Prostate gland (tissue), 2 donors: Measurements from ENCODE around the gene IQSEC3. TPM values are rescaled to one million over a fixed set of nuclear protein-coding genes. Genes with fewer than 3 reads are reported as not detected.

Source experiments
- DNase-seq: peaks from one replicate; pipeline ENCODE4 v3.0.0-alpha.2; 2019; ENCODE audit warnings: low spot score
- H3K27ac ChIP-seq, 2 donors: fragments of 200-600 bp; sonication (generic); 2 replicates each; pipeline ENCODE4 v1.5.1; 2017 to 2019
- H3K27me3 ChIP-seq: fragments of 200-600 bp; sonication (generic); replicated peaks from 2 replicates; pipeline ENCODE4 v1.5.1; 2019; ENCODE audit not compliant: insufficient read depth
- H3K36me3 ChIP-seq, 2 donors: fragments of 200-600 bp; sonication (generic); 1 replicate in 1 of 2; 2 replicates in 1 of 2; pipeline versions ENCODE4 v1.5.1 to v1.8.1; 2017 to 2019
- H3K4me1 ChIP-seq: fragments of 200-600 bp; sonication (generic); replicated peaks from 2 replicates; pipeline ENCODE4 v1.5.1; 2019
- H3K4me3 ChIP-seq, 2 donors: fragments of 200-600 bp; sonication (generic); 2 replicates each; pipeline ENCODE4 v1.5.1; 2017 to 2019
- H3K9me3 ChIP-seq: fragments of 200-600 bp; sonication (generic); 2 replicates; pipeline ENCODE4 v1.5.1; 2017
- POLR2A ChIP-seq: fragments of 450-650 bp; IDR thresholded peaks from one replicate; pipeline ENCODE4 v1.6.1; 2016; ENCODE audit warnings: antibody characterized with exemption, mild to moderate bottlenecking
- POLR2AphosphoS5 ChIP-seq: sonication (generic); formaldehyde crosslinking; IDR thresholded peaks from one replicate; pipeline ENCODE4 v1.6.1; 2017; ENCODE audit warnings: antibody characterized with exemption
- WGBS: methylation state at CpG from one replicate; pipeline ENCODE4 v1.1.5; 2018; 5-methylcytosine and 5-hydroxymethylcytosine counted together
- intact Hi-C: fragments of 100-400 bp; cut with DNase I; formaldehyde crosslinking; loops from one replicate; pipeline ENCODE4 v1.14.2; 2022
- total RNA-seq, 2 donors: library from RNA; depleted of rRNA; stranded (reverse); fragments of >200 nt; gene quantifications; one replicate each; pipeline ENCODE4 v1.1.0, GENCODE V29; 2016
- TF ChIP-seq, protein P1 (sequence below), 4 experiments: fragments of 200-600 bp in 2 of 4; fragments of 450-650 bp in 2 of 4; sonication (generic) in 2 of 4; IDR thresholded peaks; 1 replicate in 3 of 4; 2 replicates in 1 of 4; pipeline ENCODE4 v1.5.1; 2016 to 2019; ENCODE audit warnings: antibody characterized with exemption in 4 of 4, mild to moderate bottlenecking in 2 of 4, moderate library complexity in 2 of 4

IQSEC3 gene
- total RNA-seq, 2 donors from 2014 or later = 0.14 to 2.6 TPM

GRCh38 chr12:82740-83139 is 16.2 kb downstream of the IQSEC3 start:
- WGBS = 71% methylated on average over 7 of the region's 7 CpGs
- Histone ChIP-seq H3K4me3 (no peak overlapping the region), H3K4me1 (no peaks in the 10 kb centered on the region), H3K36me3 (no peaks in the 10 kb centered on the region), H3K27me3 (peaks cover 2% of the 10 kb centered on the region), H3K27ac (no peak overlapping the region), H3K9me3 (no peaks in the 10 kb centered on the region)
- DNase-seq = no peak
- TF ChIP-seq POLR2AphosphoS5 = no peak
- TF ChIP-seq POLR2A = no peak
- TF ChIP-seq, protein P1, sequence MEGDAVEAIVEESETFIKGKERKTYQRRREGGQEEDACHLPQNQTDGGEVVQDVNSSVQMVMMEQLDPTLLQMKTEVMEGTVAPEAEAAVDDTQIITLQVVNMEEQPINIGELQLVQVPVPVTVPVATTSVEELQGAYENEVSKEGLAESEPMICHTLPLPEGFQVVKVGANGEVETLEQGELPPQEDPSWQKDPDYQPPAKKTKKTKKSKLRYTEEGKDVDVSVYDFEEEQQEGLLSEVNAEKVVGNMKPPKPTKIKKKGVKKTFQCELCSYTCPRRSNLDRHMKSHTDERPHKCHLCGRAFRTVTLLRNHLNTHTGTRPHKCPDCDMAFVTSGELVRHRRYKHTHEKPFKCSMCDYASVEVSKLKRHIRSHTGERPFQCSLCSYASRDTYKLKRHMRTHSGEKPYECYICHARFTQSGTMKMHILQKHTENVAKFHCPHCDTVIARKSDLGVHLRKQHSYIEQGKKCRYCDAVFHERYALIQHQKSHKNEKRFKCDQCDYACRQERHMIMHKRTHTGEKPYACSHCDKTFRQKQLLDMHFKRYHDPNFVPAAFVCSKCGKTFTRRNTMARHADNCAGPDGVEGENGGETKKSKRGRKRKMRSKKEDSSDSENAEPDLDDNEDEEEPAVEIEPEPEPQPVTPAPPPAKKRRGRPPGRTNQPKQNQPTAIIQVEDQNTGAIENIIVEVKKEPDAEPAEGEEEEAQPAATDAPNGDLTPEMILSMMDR (IDR thresholded peaks at IDR 0.05) = no peak
- intact Hi-C loops = no loop called here

GRCh38 chr12:84056-84455 is 17.5 kb downstream of the IQSEC3 start:
- Histone ChIP-seq H3K4me3 (no peak overlapping the region), H3K27ac (no peak overlapping the region), H3K27me3 (peaks cover 2% of the 10 kb centered on the region), H3K36me3 (no peaks in the 10 kb centered on the region), H3K4me1 (no peaks in the 10 kb centered on the region), H3K9me3 (no peaks in the 10 kb centered on the region)
- 35% methylated on average over 5 of the region's 6 CpGs for WGBS
- intact Hi-C loops = no loop called here
- peak; percentile 75 for DNase-seq
- TF ChIP-seq POLR2A (no peak), POLR2AphosphoS5 (no peak)
- TF ChIP-seq, protein P1 (IDR thresholded peaks at IDR 0.05) = no peak

GRCh38 chr12:85191-85666 is 18.7 kb downstream of the IQSEC3 start:
- intact Hi-C loops = no loop called here
- H3K27ac ChIP-seq = no peak overlapping the region
- H3K4me3 ChIP-seq = no peak overlapping the region
- peak; percentile 81 for DNase-seq
- H3K36me3 ChIP-seq = no peaks in the 10 kb centered on the region
- H3K4me1 ChIP-seq = no peaks in the 10 kb centered on the region
- TF ChIP-seq POLR2AphosphoS5 (peak; percentile 17), POLR2A (no peak)
- TF ChIP-seq, protein P1 (IDR thresholded peaks at IDR 0.05) = no peak
- WGBS = 43% methylated on average over 9 of the region's 9 CpGs
- H3K27me3 ChIP-seq = peaks cover 2% of the 10 kb centered on the region
- no peaks in the 10 kb centered on the region for H3K9me3 ChIP-seq

- Histone ChIP-seq H3K4me3 (no peak overlapping the region), H3K27me3 (no peaks in the 10 kb centered on the region), H3K36me3 (no peaks in the 10 kb centered on the region), H3K27ac (no peak overlapping the region), H3K9me3 (no peaks in the 10 kb centered on the region), H3K4me1 (no peaks in the 10 kb centered on the region)
- intact Hi-C loops = no loop called here
- TF ChIP-seq POLR2AphosphoS5 (no peak), POLR2A (no peak)
- TF ChIP-seq, protein P1 (IDR thresholded peaks at IDR 0.05) = no peak
- WGBS = 26% methylated on average over 2 of the region's 2 CpGs
- DNase-seq = no peak
Observed at GRCh38 chr12:87315-87714, 20.7 kb downstream of the IQSEC3 start.

DNA sequence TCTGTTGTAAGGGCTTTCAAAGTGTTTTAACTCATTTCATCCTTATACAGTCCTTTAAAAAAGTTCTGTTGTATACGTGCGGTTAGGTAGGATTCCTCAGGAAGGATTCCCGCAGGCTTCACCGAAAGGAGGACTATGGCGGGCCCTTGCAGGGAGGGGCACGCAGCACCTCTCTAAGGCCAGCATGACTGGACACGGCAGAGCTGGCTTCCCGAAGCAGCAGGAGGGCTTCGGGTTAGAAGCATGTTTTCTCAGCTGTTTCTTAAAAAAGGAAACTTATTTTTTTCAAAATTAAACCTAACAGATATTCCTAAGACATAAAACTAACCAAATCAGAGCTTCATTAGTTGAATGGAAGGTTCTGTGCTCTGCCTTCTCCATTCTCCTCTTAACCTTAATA is 21.3 kb downstream of the IQSEC3 start:
- intact Hi-C loops = no loop called here
- no peak for TF ChIP-seq POLR2A
- no peak for TF ChIP-seq POLR2AphosphoS5
- TF ChIP-seq, protein P1 (IDR thresholded peaks at IDR 0.05) = no peak
- no peak for DNase-seq
- Histone ChIP-seq H3K4me3 (no peak overlapping the region), H3K27ac (no peak overlapping the region), H3K4me1 (no peaks in the 10 kb centered on the region), H3K27me3 (no peaks in the 10 kb centered on the region), H3K9me3 (no peaks in the 10 kb centered on the region), H3K36me3 (no peaks in the 10 kb centered on the region)
- 51% methylated on average over 9 of the region's 9 CpGs for WGBS
